AG04450 (cell line): ENCODE data around the gene ZNF30. TPM values are rescaled to one million over a fixed set of nuclear protein-coding genes. Genes with fewer than 3 reads are reported as not detected.
"Not testable (repeated sequence)": the region's sequence is repeated elsewhere in the genome, so short reads cannot be mapped to it uniquely, and the experiment has no call there.

Experiments used
- CTCF ChIA-PET: fragments of 300-600, 350-600 bp; formaldehyde crosslinking; extraction: SDS; loops from one replicate; lab custom pipeline; 2022; ENCODE audit warnings: antibody characterized with exemption, inconsistent platforms; lab: Charles Lee
- POLR2A ChIA-PET: fragments of 350-600 bp; formaldehyde crosslinking; extraction: SDS; loops from one replicate; lab custom pipeline; 2021; ENCODE audit warnings: antibody characterized with exemption, inconsistent platforms; lab: Yijun Ruan, JAX
- DNase-seq: peaks from one replicate; pipeline ENCODE4 v3.0.0-alpha.2; 2011; ENCODE audit warnings: low read depth, low spot score
- H3K27ac ChIP-seq: one replicate; pipeline ENCODE4 v1.5.1; 2012; ENCODE audit warnings: low read depth, low read length, control low read depth
- H3K27me3 ChIP-seq: one replicate; pipeline ENCODE4 v1.6.0; 2012; ENCODE audit warnings: low read length; ENCODE audit not compliant: control insufficient read depth, insufficient read depth
- H3K4me3 ChIP-seq: 2 replicates; pipeline ENCODE4 v1.5.1; 2011; ENCODE audit warnings: mild to moderate bottlenecking, low read depth, low read length, control low read depth
- H3K9me3 ChIP-seq: 2 replicates; pipeline ENCODE4 v1.5.1; 2012; ENCODE audit warnings: low read length; ENCODE audit not compliant: control insufficient read depth, insufficient read depth
- CTCF ChIP-seq: IDR thresholded peaks from 2 replicates; pipeline ENCODE4 v1.5.1; 2011; ENCODE audit warnings: low read depth, low read length, control low read depth, inconsistent platforms
- polyA plus RNA-seq: library from polyadenylated mRNA; depleted of rRNA; stranded (reverse); fragments of >200 nt; gene quantifications from 2 replicates; pipeline ENCODE4 v1.2.3, GENCODE V29; 2011

The ZNF30 gene
- polyA plus RNA-seq, 1 experiment: 3.1 TPM

- Histone ChIP-seq H3K27me3 (peaks cover 5% of the 10 kb centered on the region), H3K4me3 (peak within 1 kb of the TSS; percentile 81), H3K27ac (no peak within 1 kb of the TSS), H3K9me3 (peaks cover 41% of the 10 kb centered on the region)
- peak; percentile 4 for DNase-seq
- ChIA-PET CTCF (interaction anchor here (1.1 to 1.8 kb wide), 2 partner anchors 9 kb away, joined by 4 to 10 read pairs; no protein-coding TSS in a partner anchor), POLR2A (interaction anchor here (1.6 kb wide), 1 partner anchor 37 kb away, joined by 4 read pairs; the partner anchor contains the start of gene ZNF30)
- TF ChIP-seq CTCF: no peak
These were observed 37.1 kb downstream of the ZNF30 start, which contains the start of gene ZNF792 for GRCh38 chr19:34963573-34964406. TSS of gene ZNF792 (minus strand) at chr19:34964229. CDS start at chr19:34963662, 567 bp downstream.

- no peak for DNase-seq
- ChIA-PET CTCF (interaction anchor here (1.1 kb wide), 1 partner anchor 8 kb away, joined by 4 read pairs; no protein-coding TSS in a partner anchor), POLR2A (no interaction called here)
- Histone ChIP-seq H3K27ac (no peak overlapping the region), H3K4me3 (no peak overlapping the region), H3K9me3 (peaks cover 33% of the 10 kb centered on the region), H3K27me3 (peaks cover 5% of the 10 kb centered on the region)
- no peak for TF ChIP-seq CTCF
These were observed 37.9 kb downstream of the ZNF30 start for GRCh38 chr19:34964598-34964997.

- H3K27ac ChIP-seq, CTCF ChIA-PET, H3K4me3 ChIP-seq, POLR2A ChIA-PET, DNase-seq, H3K27me3 ChIP-seq: not testable (repeated sequence)
- H3K9me3 ChIP-seq: peaks cover 31% of the 10 kb centered on the region
These were observed 38.8 kb downstream of the ZNF30 start for GRCh38 chr19:34965505-34965904.

GRCh38 chr19:34967551-34967950 lies 40.8 kb downstream of the ZNF30 start:
- no peak overlapping the region for H3K27ac ChIP-seq
- peaks cover 18% of the 10 kb centered on the region for H3K9me3 ChIP-seq
- peaks cover 5% of the 10 kb centered on the region for H3K27me3 ChIP-seq
- H3K4me3 ChIP-seq: no peak overlapping the region
- no peak for DNase-seq
- ChIA-PET POLR2A (no interaction called here), CTCF (interaction anchor here (0.6 to 1.4 kb wide), 2 partner anchors 43 to 77 kb away, joined by 4 to 6 read pairs; no protein-coding TSS in a partner anchor)
- TF ChIP-seq CTCF: no peak

GRCh38 chr19:34969721-34970120 lies 43.0 kb downstream of the ZNF30 start:
- CTCF ChIA-PET: interaction anchor here (4.3 kb wide), 1 partner anchor 43 kb away, joined by 31 read pairs; no protein-coding TSS in a partner anchor

GRCh38 chr19:34970185-34970780 lies 43.6 kb downstream of the ZNF30 start:
- DNase-seq, H3K27ac ChIP-seq, H3K27me3 ChIP-seq, POLR2A ChIA-PET, H3K4me3 ChIP-seq: not testable (repeated sequence)
- CTCF ChIA-PET: interaction anchor here (1.2 to 4.3 kb wide), 2 partner anchors 42 to 171 kb away, joined by 3 to 31 read pairs; no protein-coding TSS in a partner anchor
- peaks cover 15% of the 10 kb centered on the region for H3K9me3 ChIP-seq

More at GRCh38 chr19:34969721-34970120, 43.0 kb downstream of the ZNF30 start:
- H3K27ac ChIP-seq: no peak overlapping the region
- POLR2A ChIA-PET: no interaction called here
- peaks cover 15% of the 10 kb centered on the region for H3K9me3 ChIP-seq
- DNase-seq: no peak
- TF ChIP-seq CTCF: no peak
- H3K27me3 ChIP-seq: peaks cover 8% of the 10 kb centered on the region
- no peak overlapping the region for H3K4me3 ChIP-seq
